GM21723 (cell line): ENCODE data around the gene NEURL1.

Source experiments
- ATAC-seq: cut with Tn5 transposase; IDR thresholded peaks from one replicate; pipeline ENCODE4 v1.9.1; 2021; ENCODE audit warnings: mild to moderate bottlenecking, moderate library complexity; ENCODE audit not compliant: unreplicated experiment

The NEURL1 gene

DNA sequence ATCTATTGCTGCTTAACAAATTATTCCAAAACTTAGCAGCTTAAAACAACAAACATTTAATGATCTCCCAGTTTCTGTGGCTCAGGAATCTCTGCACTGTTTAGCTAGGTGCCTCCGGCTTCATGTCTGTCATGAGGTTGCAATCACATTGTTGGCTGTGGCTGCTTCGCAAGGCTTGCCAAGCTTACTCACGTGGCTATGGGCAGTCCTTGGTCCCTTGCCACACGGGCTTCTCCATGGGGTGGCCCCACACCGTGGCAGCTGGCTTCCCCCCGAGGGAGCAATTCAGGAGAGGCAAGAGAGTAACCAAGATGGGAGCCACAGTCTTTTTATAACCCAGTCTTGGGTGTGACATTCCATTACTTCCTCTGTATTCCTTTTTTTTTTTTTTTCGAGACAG, 67.4 kb downstream of the NEURL1 start:
- no peak for ATAC-seq

DNA sequence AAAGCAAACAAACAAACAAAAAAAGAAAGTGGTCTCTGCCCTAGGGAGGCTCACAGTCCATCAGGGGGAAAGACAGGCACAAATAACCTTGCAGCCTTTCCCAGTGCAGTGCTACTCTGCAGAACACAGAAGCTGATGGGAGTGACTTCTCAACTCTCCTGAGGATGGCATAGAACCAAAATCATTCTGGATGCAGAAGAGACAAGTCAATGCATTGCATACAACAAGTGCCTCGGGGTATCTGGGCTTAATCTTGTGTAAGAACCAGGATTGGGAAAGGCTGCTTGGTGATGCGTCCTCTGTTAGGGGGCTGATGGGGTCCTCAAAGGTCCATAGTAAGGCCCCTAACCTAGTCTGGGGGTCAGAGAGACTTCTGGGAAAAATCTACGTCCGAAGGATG, 68.9 kb downstream of the NEURL1 start:
- ATAC-seq, result no peak

GRCh38 chr10:103563231-103564115, 70.0 kb downstream of the NEURL1 start:
- no peak for ATAC-seq

DNA sequence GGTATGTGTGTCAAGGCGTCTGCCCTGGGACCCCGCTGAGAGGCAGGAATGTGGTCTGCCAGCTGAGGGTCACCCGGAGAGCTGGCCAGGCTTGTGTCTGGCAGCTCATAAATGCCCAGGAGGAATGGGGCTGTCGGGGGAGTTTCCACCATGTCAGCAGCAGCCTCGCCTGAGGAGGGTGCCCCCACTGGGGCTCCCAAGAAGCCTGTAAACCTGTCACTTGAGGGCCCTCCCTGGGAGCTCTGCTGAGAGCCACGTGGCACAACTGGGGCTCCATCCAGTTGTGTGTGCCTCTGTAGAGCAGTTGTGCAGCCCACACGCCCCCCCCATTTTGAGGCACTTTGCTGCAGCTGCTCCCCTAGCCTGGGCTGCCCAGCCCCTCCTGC, 70.6 kb downstream of the NEURL1 start:
- ATAC-seq, result no peak

GRCh38 chr10:103564776-103565520, 71.4 kb downstream of the NEURL1 start:
- ATAC-seq, result no peak

GRCh38 chr10:103566536-103566935, 73.0 kb downstream of the NEURL1 start:
- no peak for ATAC-seq

DNA sequence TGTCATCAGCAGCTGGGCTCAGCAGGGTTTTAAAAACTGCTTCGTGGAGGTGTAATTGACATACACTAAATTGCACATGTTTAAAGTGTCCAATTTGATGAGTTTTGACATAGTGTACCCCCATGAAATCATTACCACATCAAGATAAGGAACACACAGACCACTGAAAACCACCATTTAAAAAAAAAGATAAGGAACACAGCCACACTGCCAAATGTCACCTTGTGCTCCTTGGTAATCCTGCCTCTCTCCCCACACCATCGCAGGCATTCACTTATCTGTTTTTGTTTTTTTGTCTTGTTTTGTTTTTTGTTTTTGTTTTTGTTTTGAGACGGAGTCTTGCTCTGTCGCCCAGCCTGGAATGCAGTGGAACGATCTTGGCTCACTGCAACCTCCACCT, 75.0 kb downstream of the NEURL1 start:
- no peak for ATAC-seq

DNA sequence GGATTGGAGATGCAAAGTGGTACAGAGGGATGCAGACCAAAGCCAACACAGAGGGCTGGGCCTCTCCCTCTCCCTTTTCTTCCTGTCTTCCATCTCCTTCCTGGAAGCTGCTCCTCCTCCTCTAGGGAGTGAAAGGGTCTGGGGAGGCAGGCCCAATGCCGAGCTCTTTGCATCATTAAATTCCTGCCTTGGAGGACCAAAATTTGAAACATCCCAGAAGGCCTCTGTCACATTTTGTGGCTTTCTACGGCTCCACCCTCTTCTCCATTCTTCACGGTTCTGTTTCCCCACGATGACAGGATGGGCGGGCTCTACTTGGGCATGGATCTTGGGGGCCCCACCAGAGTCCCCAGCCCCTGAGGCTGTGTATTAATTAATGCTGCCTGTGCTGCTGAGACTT, 76.4 kb downstream of the NEURL1 start:
- ATAC-seq, result no peak

DNA sequence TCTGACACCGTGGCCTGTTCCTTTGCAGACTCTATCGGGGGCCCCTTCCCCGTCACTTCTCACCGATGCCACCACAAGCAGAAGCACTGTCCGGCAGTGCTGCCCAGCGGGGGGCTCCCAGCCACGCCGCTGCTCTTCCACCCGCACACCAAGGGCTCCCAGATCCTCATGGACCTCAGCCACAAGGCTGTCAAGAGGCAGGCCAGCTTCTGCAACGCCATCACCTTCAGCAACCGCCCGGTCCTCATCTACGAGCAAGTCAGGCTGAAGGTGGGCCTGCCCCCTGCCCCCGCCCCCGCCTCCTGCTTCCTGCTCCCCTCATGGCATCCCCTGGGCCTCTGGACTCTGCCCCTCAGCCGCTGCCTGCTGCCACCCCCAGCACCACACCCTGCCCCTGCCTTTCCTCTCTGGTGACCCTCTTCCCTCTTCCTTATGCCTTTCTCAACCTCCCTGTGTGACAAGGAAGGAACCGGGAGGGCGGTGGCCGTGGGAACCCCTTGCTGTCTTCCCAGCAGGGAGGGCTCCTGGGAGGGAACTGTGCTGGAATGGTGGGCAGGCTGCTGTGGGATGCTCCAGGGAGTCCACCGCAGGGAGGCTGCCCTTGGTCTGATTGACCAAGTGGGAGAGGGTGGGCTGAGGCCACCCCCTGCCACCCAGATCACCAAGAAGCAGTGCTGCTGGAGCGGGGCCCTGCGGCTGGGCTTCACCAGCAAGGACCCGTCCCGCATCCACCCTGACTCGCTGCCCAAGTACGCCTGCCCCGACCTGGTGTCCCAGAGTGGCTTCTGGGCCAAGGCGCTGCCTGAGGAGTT, 77.5 kb downstream of the NEURL1 start:
- no peak for ATAC-seq

GRCh38 chr10:103571656-103571975, 78.1 kb downstream of the NEURL1 start:
- ATAC-seq, result no peak

DNA sequence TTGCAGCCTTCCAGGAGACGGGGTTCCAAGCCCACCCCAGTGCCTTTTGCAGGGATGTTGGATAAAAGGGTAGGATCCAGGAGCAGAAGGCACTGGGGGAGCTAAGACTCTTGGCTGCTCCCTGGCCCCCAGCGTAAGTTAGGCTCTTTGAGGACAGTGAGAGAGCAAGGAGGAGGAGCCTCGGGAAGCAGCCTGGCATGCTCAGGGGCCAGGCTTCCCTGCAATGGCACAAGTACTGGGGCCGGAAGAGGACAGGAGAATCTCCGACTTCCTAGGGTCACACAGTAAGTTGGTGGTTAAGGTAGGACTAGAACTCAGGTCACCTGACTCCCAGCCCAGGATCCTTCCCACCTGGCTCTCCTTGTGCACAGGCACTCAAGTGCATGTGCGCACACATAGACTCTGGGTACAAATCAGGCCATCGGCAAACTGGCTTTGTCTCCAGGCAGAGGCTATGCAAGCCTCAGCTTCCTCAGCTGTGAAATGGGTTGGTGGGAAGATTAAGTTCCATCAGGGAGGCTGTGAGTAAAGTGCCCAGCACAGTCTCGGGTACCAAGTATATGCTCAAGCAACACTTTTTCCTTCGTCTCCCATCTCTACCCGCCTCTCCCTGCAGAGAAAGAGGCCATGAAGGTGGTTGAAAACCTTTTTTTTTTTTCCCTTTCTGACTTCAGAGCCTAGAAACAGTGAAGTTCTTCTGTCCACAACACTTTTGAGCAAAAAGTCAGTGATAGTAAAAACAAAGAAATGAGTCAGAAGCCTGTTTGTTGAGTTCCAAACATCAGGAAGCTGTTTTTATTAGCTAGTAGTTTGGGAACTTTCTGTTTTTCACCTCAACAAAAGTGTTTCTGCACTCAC, 79.1 kb downstream of the NEURL1 start:
- no peak for ATAC-seq

DNA sequence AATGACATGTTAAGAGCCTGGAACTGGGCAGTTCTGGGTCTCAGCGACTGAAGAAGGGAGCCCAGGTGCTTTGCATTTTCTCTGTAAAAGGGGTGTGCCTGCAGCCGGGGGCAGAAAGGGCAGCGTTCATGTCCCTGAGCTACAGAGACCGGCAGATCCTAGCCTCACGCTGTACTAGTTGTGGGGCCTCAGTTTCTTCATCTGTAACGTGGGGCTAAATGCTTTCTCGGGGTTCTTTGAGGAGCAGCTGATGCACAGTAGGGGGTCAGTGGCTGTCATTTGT, 79.6 kb downstream of the NEURL1 start:
- no peak for ATAC-seq

DNA sequence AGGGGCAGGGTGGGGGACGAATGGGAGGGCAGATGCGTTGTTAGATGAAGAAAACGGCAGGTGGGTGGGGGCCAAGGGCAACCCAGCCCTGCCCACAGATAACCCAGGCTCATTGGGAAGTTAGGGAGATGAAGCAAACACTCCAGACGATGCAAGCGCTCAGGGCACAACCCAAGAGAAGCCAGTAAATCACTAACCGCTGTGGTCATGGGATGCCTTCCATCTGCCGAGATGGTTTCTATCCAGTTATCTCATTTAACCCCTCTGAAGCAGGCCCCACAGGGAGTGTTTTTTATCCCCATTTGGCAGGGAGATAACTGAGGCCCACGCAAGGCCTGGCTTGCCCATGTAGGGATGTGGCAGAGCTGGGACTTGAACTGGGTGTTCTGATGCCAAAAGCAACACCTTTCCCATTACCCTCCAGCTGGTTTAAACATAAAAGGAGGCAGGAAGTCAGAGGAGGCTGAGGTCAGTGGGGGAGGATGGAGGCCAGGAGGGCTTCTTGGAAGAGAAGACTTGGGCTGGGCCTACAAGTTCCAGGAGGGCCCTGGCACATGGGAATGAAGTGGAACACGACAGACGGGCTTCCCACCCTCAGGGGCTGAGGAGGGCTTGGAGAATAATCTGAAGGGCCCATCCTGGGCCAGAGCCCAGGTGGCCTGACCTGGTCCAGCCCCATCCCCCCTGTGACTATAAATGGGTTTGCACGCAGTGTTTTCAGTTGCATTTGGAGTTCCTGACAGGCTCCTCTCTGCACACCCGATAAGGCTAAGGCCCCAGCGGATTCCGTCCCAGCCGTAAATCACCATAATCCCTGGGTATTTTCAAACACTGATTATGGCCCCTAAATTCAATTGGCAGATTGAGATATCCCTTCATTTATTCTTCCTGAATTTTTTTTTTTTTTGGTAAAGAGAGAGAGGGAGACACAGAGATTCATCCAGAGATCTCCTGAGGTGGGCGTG, 80.9 kb downstream of the NEURL1 start:
- ATAC-seq, result no peak

GRCh38 chr10:103575416-103576075, 82.0 kb downstream of the NEURL1 start:
- ATAC-seq, result no peak

DNA sequence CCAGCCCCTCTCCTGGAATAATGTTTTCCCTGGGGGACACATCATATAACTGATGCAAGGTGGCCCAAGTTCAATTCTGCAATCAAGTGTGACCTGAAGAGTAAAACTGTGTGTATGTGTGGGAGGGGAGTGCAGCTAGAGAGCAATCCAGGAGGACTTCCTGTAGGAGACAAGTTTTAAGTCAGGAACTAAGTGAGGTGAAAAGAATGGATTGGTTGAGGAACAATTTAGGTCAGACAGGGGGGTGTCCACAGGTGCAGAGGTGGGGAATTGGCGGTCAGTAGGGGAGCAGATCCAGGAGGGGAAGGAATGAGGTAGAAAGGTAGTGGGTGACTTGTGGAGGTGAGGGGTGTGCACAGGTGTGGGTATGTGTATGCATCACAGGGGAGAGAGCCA, 82.6 kb downstream of the NEURL1 start:
- ATAC-seq, result no peak

GRCh38 chr10:103576862-103577261, 83.4 kb downstream of the NEURL1 start:
- no peak for ATAC-seq

- no peak for ATAC-seq
Observed at GRCh38 chr10:103578782-103579382, 85.4 kb downstream of the NEURL1 start.

DNA sequence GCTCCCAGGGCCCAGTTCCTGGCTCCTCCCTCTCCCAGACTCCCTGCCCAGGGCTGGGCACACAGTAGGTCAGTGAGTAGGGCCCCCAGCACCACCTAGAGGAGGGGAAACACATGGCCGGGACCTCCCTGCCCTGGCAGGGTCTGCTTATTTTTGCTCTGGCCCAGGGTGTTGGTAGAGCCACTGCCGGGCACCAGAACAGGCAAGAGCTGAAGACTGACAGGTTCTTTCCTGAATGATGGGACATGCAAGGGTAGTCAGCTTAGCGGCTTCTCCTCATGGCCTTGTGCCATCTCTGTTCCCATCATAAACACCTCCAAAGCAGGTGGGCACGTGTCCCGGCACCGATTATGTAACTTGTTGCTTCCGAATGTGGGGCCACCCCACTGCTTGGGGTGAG, 86.5 kb downstream of the NEURL1 start:
- no peak for ATAC-seq

- no peak for ATAC-seq
Observed at GRCh38 chr10:103580430-103580829, 86.9 kb downstream of the NEURL1 start.
